ENCODE measurements around the gene CREB3L4. TPM values are rescaled to one million over a fixed set of nuclear protein-coding genes. Genes with fewer than 3 reads are reported as not detected.

CREB3L4 gene
- total and polyA plus RNA-seq, 2 of the 13 experiments (the other 11 are each of a cell fraction or from before 2014, with no cell fraction given), result 9.9 to 18.7 TPM

DNA sequence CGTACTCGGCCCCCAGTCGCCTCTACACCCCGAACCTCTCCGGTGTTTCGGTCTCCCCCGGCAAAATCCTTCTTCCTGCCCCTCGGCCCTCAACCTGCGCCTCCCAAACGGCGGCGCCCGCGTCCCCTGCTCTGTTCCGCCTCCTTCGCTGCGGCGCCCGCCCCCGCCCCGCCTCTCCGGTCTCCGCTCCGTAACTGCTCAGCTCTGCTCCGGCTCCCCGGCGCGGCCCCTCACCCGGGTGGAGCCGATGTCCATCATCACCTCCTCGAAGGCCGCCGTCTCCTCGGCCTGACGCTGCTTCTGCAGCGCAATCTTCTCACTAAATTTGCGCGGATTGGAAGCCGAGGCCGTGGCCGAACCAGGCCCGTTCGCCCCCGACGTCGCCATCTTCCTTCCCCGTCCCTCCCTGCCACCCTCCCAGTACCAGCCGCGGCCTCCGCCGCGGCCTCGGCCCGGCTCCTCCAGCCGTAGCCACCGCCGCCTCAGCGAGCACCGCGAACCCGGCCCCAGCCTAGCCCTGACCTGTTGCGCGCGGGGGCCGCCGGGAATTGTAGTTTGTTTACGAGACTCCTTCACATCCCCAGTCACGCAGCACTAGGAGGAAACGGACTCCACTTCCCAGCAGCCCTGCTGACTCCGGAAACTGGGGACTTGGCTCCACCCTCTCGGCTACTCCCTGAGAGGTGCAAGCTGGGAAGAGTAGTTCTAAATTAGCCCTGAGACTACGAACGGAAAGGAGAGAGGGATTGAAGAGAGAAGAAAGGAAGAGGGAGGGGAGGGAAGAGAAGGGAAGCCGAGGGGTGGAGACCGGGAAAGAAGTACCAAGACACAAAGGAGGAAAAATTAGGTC lies 9.4 kb upstream of the CREB3L4 start, which contains the start of gene CRTC2 (continued):
- TF ChIP-seq ZNF101 (CRISPR knock-in tag; IDR thresholded peaks at IDR 0.05; ENCODE audit: borderline replicate concordance, low read depth), result no peak; the same call in 1 of the 2 replicates
- no peak for TF ChIP-seq ZNF263 (CRISPR knock-in tag; IDR thresholded peaks at IDR 0.05)
- TF ChIP-seq, protein P1, sequence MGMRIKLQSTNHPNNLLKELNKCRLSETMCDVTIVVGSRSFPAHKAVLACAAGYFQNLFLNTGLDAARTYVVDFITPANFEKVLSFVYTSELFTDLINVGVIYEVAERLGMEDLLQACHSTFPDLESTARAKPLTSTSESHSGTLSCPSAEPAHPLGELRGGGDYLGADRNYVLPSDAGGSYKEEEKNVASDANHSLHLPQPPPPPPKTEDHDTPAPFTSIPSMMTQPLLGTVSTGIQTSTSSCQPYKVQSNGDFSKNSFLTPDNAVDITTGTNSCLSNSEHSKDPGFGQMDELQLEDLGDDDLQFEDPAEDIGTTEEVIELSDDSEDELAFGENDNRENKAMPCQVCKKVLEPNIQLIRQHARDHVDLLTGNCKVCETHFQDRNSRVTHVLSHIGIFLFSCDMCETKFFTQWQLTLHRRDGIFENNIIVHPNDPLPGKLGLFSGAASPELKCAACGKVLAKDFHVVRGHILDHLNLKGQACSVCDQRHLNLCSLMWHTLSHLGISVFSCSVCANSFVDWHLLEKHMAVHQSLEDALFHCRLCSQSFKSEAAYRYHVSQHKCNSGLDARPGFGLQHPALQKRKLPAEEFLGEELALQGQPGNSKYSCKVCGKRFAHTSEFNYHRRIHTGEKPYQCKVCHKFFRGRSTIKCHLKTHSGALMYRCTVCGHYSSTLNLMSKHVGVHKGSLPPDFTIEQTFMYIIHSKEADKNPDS (CRISPR knock-in tag; IDR thresholded peaks at IDR 0.05), result no peak
- no peak for TF ChIP-seq HDAC2 (CRISPR knock-in tag; IDR thresholded peaks at IDR 0.05)
- TF ChIP-seq, protein P2, sequence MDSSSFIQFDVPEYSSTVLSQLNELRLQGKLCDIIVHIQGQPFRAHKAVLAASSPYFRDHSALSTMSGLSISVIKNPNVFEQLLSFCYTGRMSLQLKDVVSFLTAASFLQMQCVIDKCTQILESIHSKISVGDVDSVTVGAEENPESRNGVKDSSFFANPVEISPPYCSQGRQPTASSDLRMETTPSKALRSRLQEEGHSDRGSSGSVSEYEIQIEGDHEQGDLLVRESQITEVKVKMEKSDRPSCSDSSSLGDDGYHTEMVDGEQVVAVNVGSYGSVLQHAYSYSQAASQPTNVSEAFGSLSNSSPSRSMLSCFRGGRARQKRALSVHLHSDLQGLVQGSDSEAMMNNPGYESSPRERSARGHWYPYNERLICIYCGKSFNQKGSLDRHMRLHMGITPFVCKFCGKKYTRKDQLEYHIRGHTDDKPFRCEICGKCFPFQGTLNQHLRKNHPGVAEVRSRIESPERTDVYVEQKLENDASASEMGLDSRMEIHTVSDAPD (CRISPR knock-in tag; IDR thresholded peaks at IDR 0.05), result no peak
- TF ChIP-seq TOE1 (CRISPR knock-in tag; IDR thresholded peaks at IDR 0.05), result no peak
- TF ChIP-seq, protein P3, sequence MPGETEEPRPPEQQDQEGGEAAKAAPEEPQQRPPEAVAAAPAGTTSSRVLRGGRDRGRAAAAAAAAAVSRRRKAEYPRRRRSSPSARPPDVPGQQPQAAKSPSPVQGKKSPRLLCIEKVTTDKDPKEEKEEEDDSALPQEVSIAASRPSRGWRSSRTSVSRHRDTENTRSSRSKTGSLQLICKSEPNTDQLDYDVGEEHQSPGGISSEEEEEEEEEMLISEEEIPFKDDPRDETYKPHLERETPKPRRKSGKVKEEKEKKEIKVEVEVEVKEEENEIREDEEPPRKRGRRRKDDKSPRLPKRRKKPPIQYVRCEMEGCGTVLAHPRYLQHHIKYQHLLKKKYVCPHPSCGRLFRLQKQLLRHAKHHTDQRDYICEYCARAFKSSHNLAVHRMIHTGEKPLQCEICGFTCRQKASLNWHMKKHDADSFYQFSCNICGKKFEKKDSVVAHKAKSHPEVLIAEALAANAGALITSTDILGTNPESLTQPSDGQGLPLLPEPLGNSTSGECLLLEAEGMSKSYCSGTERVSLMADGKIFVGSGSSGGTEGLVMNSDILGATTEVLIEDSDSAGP (CRISPR knock-in tag; IDR thresholded peaks at IDR 0.05; ENCODE audit: borderline replicate concordance), result peak; percentile 84; the same call in 1 of the 2 replicates
- peak; percentile 67; the same call in 1 of the 2 replicates for TF ChIP-seq ZSCAN20 (CRISPR knock-in tag; IDR thresholded peaks at IDR 0.05; ENCODE audit: borderline replicate concordance)
- peak; percentile 68; the same call in 1 of the 2 replicates for TF ChIP-seq KMT2B (CRISPR knock-in tag; IDR thresholded peaks at IDR 0.05)
- TF ChIP-seq AGO1 (IDR thresholded peaks at IDR 0.05; ENCODE audit: low read depth, low read length, poor library complexity, severe bottlenecking), result peak; percentile 93
- no peak for TF ChIP-seq ZNF160 (CRISPR knock-in tag; IDR thresholded peaks at IDR 0.05)
- TF ChIP-seq, protein P4, sequence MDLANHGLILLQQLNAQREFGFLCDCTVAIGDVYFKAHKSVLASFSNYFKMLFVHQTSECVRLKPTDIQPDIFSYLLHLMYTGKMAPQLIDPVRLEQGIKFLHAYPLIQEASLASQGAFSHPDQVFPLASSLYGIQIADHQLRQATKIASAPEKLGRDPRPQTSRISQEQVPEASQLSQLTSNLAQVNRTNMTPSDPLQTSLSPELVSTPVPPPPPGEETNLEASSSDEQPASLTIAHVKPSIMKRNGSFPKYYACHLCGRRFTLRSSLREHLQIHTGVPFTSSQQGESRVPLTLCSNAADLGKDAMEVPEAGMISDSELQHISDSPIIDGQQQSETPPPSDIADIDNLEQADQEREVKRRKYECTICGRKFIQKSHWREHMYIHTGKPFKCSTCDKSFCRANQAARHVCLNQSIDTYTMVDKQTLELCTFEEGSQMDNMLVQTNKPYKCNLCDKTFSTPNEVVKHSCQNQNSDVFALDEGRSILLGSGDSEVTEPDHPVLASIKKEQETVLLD (CRISPR knock-in tag; IDR thresholded peaks at IDR 0.05; ENCODE audit: low read depth), result peak; percentile 25; the same call in 1 of the 2 replicates
- TF ChIP-seq SIX4 (CRISPR knock-in tag; IDR thresholded peaks at IDR 0.05), result no peak
- no peak for TF ChIP-seq HMG20A (CRISPR knock-in tag; IDR thresholded peaks at IDR 0.05; ENCODE audit: borderline replicate concordance)
- TF ChIP-seq RXRB (CRISPR knock-in tag; IDR thresholded peaks at IDR 0.05; ENCODE audit: borderline replicate concordance), result peak; percentile 39; the same call in 1 of the 2 replicates
- TF ChIP-seq ZNF451 (CRISPR knock-in tag; IDR thresholded peaks at IDR 0.05), result no peak
- TF ChIP-seq, protein P5, sequence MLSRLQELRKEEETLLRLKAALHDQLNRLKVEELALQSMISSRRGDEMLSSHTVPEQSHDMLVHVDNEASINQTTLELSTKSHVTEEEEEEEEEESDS (CRISPR knock-in tag; IDR thresholded peaks at IDR 0.05; ENCODE audit: borderline replicate concordance), result no peak
- TF ChIP-seq NFYC (CRISPR knock-in tag; IDR thresholded peaks at IDR 0.05), result peak; percentile 44; the same call in 1 of the 2 replicates
- no peak for TF ChIP-seq ZNF7 (CRISPR knock-in tag; IDR thresholded peaks at IDR 0.05)
- no peak; the same call in 1 of the 2 replicates for TF ChIP-seq FOXM1 (CRISPR knock-in tag; IDR thresholded peaks at IDR 0.05)
- TF ChIP-seq ZC3H4 (CRISPR knock-in tag; IDR thresholded peaks at IDR 0.05; ENCODE audit: borderline replicate concordance), result no peak
- TF ChIP-seq ZFP36L1 (CRISPR knock-in tag; IDR thresholded peaks at IDR 0.05), result no peak
- TF ChIP-seq GLI4 (CRISPR knock-in tag; IDR thresholded peaks at IDR 0.05; ENCODE audit: borderline replicate concordance), result no peak

All from HepG2 (cell line).